GM12878 (cell line): ENCODE measurements around the gene SEL1L3.

Experiments used
- NR2C2 ChIP-seq: IDR thresholded peaks from 2 replicates; pipeline ENCODE4 v1.6.1; 2011; ENCODE audit warnings: borderline replicate concordance, low read depth; ENCODE audit not compliant: control insufficient read depth, insufficient read length
- POLR2AphosphoS5 ChIP-seq: IDR thresholded peaks from 2 replicates; pipeline ENCODE4 v1.6.1; 2011; ENCODE audit warnings: mild to moderate bottlenecking, low read length, inconsistent platforms
- RAD21 ChIP-seq: IDR thresholded peaks from 2 replicates; pipeline ENCODE4 v1.6.1; 2011; ENCODE audit warnings: mild to moderate bottlenecking, low read depth, low read length, moderate library complexity; ENCODE audit not compliant: insufficient read depth
- RFX5 ChIP-seq: IDR thresholded peaks from 2 replicates; pipeline ENCODE4 v1.6.1; 2011; ENCODE audit warnings: low read depth, low read length, improper control_type of control experiment
- SIX5 ChIP-seq: IDR thresholded peaks from 2 replicates; pipeline ENCODE4 v1.6.1; 2011; ENCODE audit warnings: mild to moderate bottlenecking, low read depth, low read length, moderate library complexity; ENCODE audit not compliant: severe bottlenecking
- TAF1 ChIP-seq: IDR thresholded peaks from 2 replicates; pipeline ENCODE4 v1.6.1; 2011; ENCODE audit warnings: mild to moderate bottlenecking, low read depth, low read length, borderline replicate concordance
- TF ChIP-seq, protein P1 (sequence below): IDR thresholded peaks from 2 replicates; pipeline ENCODE4 v1.6.1; 2012; ENCODE audit warnings: low read length, inconsistent platforms
- TF ChIP-seq, protein P2 (sequence below): IDR thresholded peaks from 2 replicates; pipeline ENCODE4 v1.6.1; 2012; ENCODE audit warnings: mild to moderate bottlenecking, low read depth, low read length
- TF ChIP-seq, protein P3 (sequence below): fragments of 450-650 bp; formaldehyde crosslinking; IDR thresholded peaks from 2 replicates; pipeline ENCODE4 v1.5.0; 2022; ENCODE audit warnings: mild to moderate bottlenecking, missing genetic modification characterization

DNA sequence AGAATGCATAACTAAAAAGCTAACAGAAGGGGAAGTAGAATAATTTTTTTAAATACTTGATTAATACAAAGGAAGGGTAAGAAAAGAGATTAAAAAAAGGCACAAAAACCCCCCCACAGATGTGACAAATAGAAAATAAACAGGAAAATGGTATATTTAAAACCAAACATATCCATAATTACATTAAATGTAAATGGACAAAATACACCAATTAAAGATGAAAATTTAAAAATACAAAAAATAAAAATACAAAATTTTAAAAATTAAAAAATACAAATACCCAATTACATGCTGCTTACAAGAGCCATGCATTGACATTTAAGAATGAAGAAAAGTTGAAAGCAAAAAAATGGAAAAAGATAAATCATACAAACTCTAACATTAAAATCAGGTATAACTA, 86.0 kb downstream of the SEL1L3 start:
- TF ChIP-seq, protein P1, sequence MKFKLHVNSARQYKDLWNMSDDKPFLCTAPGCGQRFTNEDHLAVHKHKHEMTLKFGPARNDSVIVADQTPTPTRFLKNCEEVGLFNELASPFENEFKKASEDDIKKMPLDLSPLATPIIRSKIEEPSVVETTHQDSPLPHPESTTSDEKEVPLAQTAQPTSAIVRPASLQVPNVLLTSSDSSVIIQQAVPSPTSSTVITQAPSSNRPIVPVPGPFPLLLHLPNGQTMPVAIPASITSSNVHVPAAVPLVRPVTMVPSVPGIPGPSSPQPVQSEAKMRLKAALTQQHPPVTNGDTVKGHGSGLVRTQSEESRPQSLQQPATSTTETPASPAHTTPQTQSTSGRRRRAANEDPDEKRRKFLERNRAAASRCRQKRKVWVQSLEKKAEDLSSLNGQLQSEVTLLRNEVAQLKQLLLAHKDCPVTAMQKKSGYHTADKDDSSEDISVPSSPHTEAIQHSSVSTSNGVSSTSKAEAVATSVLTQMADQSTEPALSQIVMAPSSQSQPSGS, result no peak
- TF ChIP-seq RAD21, result no peak
- TF ChIP-seq RFX5, result no peak
- TF ChIP-seq, protein P2, sequence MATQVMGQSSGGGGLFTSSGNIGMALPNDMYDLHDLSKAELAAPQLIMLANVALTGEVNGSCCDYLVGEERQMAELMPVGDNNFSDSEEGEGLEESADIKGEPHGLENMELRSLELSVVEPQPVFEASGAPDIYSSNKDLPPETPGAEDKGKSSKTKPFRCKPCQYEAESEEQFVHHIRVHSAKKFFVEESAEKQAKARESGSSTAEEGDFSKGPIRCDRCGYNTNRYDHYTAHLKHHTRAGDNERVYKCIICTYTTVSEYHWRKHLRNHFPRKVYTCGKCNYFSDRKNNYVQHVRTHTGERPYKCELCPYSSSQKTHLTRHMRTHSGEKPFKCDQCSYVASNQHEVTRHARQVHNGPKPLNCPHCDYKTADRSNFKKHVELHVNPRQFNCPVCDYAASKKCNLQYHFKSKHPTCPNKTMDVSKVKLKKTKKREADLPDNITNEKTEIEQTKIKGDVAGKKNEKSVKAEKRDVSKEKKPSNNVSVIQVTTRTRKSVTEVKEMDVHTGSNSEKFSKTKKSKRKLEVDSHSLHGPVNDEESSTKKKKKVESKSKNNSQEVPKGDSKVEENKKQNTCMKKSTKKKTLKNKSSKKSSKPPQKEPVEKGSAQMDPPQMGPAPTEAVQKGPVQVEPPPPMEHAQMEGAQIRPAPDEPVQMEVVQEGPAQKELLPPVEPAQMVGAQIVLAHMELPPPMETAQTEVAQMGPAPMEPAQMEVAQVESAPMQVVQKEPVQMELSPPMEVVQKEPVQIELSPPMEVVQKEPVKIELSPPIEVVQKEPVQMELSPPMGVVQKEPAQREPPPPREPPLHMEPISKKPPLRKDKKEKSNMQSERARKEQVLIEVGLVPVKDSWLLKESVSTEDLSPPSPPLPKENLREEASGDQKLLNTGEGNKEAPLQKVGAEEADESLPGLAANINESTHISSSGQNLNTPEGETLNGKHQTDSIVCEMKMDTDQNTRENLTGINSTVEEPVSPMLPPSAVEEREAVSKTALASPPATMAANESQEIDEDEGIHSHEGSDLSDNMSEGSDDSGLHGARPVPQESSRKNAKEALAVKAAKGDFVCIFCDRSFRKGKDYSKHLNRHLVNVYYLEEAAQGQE, result no peak
- TF ChIP-seq POLR2AphosphoS5, result no peak
- TF ChIP-seq, protein P3, sequence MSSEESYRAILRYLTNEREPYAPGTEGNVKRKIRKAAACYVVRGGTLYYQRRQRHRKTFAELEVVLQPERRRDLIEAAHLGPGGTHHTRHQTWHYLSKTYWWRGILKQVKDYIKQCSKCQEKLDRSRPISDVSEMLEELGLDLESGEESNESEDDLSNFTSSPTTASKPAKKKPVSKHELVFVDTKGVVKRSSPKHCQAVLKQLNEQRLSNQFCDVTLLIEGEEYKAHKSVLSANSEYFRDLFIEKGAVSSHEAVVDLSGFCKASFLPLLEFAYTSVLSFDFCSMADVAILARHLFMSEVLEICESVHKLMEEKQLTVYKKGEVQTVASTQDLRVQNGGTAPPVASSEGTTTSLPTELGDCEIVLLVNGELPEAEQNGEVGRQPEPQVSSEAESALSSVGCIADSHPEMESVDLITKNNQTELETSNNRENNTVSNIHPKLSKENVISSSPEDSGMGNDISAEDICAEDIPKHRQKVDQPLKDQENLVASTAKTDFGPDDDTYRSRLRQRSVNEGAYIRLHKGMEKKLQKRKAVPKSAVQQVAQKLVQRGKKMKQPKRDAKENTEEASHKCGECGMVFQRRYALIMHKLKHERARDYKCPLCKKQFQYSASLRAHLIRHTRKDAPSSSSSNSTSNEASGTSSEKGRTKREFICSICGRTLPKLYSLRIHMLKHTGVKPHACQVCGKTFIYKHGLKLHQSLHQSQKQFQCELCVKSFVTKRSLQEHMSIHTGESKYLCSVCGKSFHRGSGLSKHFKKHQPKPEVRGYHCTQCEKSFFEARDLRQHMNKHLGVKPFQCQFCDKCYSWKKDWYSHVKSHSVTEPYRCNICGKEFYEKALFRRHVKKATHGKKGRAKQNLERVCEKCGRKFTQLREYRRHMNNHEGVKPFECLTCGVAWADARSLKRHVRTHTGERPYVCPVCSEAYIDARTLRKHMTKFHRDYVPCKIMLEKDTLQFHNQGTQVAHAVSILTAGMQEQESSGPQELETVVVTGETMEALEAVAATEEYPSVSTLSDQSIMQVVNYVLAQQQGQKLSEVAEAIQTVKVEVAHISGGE (CRISPR knock-in tag), result no peak
- TF ChIP-seq TAF1, result no peak
- no peak for TF ChIP-seq NR2C2
- no peak for TF ChIP-seq SIX5
